GM21717 (cell line): ENCODE measurements around the gene TMEM11.
A peak's percentile ranks its signal among the peaks of the same experiment; 100 is the strongest.
"Not testable (repeated sequence)": the region's sequence is repeated elsewhere in the genome, so short reads cannot be mapped to it uniquely, and the experiment has no call there.

ENCODE experiments used
- ATAC-seq: cut with Tn5 transposase; IDR thresholded peaks from one replicate; pipeline ENCODE4 v1.9.1; 2021; ENCODE audit warnings: mild to moderate bottlenecking, moderate library complexity; ENCODE audit not compliant: unreplicated experiment

The TMEM11 gene

DNA sequence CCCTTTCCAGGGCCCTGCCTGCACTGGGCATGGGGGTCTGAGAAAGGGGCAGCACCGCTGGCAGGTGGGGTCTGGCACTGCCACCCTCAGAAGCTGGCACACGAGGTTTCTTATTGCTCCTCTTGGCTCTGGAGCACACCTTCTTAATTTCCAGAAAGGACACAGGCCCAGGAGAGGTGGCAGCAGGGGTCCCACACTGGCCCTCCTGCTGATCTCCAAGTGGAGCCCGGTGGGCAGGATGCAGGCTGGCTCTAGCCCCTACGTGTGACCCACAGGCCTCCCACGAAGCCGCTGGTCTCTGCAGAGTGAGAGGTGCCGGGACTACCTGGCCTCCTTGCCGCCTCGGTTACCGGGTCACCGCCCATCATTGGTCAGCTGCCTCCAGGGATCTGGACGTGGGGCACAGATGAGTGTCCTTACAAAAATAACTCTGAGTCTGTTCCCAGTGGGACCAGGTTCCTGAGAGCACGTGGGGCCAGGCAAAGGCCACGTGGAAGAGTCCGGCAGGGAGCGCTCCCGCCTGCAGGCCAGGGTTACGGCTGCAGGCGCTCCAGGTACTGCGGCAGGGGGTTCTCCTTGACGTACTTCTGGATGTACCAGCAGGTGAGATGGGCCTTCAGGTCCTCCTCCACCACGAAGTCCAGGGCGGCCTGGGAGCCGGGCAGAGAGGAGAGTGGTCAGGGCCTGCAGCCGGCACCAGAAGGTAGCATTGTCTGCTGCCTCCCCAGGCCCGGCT, 29.0 kb upstream of the TMEM11 start:
- ATAC-seq: no peak

DNA sequence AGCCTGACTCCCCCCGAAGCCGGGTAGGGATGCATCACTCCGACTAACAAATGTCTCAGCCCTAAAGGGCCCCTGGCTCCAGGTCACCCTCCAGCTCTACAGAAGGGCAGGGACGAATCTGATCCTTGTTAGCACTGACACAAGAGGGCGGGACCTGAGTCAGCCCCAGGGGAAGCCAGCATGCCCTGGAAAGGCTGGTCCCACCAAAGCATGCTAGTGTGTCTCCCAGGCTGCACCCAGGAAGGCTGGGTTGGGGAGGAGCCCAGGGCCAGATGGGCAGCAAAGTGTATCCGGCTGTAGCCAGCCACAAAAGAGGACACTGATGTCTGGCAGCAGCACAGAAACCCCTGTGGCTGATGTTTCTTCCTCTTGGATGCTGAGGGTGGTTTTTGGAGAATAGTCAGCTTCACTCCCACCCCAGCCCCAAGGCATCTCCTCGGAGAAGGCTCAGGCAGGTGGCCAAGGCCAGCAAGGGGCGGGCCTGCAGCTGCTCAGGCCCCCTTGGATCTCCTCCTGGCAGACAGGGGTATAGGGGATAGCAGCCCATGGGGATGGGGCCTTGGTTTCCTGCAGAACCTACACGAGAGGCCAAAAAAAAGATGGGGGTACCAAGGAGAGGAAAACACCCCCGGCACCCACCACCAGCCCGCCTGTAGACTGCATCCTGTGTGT, 28.2 kb upstream of the TMEM11 start:
- ATAC-seq: no peak

DNA sequence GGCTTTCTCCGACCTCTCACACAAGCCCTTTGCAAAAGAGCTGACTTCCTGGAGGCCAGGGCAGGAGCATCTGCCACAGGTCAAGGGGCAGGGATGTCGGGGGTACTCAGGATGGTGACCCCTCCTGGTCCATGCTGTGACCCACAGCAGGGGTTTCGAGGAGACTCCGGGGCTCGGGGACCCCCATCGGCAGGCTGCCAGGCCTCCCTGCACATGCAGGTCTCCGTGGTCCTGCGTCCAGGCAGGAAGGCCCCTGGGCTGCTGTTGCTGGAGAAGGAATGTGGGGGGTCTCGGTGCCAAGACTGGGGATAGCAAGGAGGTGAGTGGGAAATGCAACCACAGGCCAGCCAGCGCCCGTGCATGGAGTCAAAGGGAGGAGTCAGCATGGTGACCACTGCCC, 27.6 kb upstream of the TMEM11 start:
- ATAC-seq: no peak

DNA sequence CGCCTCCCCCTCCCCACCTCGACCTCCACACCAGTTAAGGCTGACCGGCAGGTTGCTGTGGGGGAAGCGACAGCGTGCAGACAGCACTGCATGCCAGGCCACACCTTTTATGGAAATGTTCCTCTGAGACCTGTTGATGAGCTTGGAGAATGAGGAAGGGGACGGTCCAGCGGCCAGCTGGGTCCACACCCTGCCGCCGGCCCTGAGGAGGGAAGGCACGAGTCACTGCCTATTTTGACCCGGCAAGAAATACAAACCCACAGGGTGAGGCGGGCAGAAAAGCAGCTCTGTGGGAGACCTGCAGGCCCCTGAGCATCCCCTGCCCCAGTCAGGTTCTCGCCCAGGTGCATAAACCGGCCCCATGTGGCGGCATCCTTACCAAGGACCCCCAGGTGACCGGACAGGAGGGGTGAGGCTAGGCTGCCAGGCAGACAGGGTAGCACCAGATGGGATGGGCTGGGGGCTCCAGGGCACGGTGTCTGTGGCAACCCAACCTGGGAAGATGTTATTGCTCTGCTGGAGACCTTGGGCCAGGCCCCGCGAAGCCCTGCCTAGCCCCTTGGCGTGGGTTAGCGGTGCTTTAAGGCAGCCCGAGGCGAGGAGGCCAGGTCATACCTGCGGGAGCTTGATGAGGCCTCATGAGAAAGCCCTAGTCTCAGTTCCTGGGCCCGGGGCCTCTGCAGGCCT, 26.6 kb upstream of the TMEM11 start:
- no peak for ATAC-seq

DNA sequence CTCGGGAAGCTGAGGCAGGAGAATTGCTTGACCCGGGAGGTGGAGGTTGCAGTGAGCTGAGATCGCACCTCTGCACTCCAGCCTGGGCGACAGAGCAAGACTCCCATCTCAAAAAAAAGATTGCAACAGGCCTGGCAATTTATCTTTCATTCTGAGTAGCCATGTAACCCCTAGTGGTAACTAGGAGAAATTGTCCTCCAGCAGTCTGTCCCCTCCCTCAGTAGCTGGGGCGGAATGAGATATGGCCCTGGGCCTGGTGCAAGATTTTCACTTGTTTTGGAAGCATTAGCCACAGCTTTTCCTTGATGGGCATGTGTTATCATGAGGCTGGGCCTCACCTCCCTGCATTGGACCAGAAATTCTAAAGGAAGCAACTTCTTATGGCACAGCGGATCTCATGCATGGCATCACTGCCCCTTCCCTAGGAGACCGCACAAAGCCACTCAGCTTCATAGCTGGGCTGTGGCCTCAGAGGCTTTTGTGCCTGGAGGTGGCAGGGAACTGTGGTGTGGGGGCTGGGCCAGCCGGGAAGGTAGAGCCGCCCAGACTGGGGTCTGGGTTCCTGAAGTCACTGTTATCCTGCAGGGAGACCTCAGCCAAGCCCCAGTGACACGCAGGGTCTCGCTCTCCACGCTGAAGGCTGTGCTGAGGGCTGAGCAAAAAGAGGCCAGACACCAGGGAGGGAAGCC, 25.9 kb upstream of the TMEM11 start:
- ATAC-seq: no peak

DNA sequence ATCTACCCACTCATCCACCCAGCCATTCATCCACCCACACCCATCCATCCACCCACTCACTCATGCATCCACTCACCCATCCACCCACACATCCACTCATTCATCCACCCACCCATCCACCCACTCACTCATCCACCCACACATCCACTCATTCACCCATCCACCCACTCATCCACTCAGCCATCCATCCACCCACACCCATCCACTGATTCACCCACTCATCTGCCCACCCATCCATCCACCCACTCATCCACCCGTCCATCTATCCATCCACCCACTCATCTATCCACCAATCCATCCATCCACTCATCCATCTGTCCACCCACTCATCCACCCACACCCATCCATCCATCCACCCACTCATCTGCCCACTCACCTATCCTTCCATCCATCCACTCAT, 22.0 kb upstream of the TMEM11 start:
- no peak for ATAC-seq

DNA sequence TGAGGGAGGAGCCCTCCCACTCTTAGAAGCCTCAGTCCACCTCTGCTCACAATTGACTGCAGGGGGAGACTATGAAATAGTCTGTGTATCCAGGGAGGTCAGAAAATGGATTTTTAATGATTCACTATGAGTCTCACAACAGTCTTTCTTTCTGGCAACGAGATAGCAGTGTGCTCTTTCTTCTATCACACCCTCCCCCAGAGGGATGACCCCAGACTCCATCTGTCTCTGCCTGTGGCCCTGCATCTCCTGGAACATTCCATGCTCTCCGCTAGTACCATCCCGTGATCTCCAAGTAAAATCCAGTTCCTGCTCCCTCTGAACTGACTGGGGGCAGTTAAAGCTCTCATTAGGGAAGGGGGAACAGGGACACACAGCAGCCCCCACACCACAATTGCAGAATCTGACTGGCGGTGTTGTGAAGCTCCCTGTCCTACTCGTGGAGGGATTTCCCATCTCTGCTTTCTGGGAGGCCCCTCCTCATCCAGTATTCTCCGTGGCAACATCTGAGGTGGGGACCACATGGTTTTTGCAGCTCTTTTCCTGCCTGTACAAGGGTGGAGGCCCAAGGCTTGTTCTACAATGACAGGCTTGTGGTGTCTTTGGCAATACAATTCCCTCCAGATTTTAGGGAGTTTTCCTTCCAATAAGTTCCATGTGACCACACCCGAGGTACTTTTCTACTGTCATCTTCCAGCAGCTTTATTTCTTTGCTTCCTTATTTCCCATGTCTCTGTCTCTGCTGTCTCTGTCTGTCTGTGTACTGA, 19.8 kb upstream of the TMEM11 start:
- ATAC-seq: no peak

DNA sequence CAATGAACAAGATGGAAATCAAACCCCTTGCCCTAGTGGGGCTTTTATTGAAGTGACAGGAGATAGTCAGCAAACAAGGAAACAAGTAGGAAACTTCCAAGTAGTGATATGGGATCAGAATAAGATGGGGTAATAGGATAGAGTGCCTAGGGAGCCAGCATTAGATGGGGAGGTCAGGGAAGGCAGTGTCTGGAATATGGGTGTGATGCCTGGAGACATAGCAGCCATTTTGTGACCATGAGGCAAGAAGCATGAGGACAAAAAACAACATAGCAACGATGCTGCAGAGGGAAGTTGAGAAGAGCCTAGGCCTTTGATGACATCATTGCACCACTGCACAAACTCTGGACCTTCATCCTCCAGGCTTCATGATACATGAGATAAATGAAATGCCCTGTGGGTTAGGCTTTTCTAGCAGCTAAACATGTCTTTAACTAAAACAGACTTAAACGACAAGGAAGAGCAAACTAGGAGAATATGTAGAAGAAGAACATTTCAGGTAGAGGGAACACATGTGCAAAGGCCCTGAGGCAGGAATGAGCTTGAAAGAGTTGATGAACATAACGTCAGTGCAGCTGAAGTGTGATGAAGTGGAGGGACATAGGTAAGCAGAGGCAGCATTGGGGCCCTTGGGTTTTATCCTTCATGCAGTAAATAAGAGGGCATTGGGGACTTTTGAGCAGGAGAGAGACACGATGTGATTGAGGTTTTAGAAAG, 18.2 kb upstream of the TMEM11 start:
- no peak for ATAC-seq

DNA sequence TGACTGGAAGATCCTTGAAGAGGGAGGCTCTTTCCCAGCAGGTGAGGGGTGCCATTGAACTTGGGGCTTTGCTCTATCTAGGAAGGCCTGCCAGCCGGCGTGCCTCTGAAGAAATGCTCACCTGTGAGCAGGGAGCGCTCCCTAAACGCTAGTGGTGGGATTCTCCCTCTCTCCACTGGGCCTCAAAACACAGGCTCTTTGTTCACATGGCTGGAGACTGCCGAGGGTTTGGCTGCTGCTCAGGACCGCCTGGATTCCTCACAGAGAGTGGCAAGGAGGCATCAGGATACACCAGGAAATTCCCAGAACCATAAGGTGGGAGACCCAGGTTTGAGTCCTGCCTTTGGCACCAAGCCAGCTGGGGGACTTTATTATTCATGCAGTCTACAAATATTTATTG, 17.6 kb upstream of the TMEM11 start:
- no peak for ATAC-seq

DNA sequence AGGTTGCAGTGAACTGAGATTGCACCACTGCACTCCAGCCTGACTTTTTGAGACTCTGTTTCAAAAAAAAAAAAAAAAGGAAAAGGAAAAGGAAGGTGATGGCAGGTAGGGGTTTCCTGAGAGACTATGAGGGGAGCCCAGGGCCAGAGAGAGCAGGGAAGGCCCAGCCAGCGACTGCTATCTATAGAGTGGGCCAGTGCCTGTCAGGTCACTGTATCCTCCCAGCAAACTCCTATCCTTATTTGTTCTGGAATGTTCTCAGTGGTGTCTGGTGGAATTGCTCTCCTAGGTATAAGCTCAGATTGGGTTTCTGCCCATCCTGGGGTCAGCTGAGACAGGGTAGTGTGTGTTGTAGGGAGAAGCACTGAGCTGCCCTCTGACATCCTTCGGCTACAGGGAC, 14.9 kb upstream of the TMEM11 start:
- ATAC-seq: no peak

DNA sequence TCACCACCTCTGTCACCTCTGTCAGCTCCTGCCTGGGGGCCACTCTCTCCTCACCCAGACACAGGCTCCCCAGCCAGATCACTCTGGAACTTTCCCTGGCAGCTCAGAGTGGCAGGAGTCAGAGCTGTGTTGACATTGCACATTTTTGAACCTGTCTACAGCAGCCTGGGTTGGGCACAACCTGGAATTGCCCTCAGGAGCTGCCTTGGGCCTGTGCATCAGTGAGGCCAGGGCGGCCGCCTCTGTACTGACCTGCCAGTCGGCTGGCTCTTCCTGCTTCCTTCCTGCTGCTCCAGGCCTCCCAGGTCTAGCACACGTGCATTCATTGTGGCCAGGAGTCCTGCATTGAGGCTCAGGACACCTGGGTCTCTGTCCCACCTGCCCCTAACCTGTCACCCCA, 14.2 kb upstream of the TMEM11 start:
- no peak for ATAC-seq

DNA sequence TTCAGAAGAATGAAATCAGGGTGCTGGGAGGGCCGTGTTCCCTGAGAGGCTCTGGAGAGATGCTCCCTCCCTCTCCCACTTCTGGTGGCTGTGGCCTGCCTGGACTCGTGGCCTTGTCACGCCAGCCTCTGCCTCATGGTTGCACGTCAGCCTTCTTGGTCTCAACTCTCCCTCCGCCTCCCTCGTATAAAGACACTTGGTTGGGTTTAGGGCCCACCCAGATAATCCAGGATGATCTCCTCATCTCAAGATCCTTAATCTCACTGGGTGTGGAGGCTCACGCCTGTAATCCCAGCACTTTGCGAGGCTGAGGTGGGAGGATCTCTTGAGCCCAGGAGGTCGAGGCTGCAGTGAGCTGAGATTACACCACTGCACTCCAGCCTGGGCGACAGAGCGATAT, 13.3 kb upstream of the TMEM11 start:
- ATAC-seq: not testable (repeated sequence)

DNA sequence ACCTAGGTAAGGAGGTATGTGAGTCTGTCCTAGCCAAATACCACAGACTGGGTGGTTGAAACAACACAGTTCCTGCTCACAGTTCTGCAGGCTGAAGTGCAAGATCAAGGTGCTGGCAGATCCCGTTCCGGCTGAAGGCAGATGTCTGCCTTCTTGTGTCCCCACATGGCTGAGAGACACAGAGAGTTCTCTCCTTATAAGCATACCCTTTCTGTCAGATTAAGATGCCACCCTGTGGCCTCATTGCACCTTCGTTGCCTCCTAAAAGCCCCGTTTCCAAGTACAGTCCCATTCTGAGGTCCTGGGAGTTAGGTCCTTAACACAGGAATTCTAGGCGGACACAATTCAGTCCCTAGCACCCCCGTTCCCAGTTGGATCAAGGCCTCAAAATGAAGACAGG, 9.1 kb upstream of the TMEM11 start:
- ATAC-seq: no peak

DNA sequence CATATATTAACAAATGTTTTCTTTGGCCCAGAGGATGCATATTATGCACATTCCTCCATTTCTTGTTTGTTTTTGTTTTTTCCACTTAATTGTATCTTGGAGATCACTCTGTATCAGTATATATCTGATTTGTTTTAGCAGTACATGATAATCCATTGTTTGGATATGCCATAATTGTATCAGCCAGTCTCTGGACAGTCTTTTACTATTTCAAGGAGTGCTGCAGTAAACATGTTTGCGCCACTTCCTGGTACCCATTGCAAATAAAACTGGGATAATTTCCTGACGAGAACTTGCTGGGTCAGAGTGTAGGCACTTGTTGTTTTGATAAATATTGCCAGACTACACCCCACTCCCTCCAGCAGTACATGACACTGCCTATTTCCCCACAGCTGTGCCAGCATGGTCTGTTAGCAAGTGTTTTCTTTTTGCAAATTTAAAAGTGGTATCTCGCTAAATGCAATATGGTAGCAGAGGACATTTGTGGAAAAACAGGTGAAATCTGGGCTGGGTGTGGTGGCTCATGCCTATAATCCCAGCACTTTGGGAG, 4.9 kb upstream of the TMEM11 start:
- ATAC-seq: no peak

DNA sequence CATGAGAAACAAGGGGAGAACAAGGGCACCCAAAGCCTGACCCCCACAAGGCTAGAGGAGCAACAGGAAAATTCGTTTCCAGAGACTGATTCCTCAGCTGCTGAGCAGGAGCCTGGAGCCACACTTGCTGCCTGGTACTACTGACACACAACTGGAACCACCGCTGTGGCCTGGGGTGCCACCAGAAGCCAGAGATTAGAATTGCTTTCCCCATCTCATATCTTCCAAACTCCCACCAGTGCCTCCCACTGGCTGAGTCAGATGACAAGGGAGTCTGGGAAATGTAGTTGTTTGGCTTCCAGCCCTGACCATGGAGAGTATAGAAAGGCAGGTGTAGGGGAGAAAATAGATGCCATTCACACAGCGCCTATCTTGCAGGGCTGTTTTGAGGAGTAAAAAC, 4.1 kb upstream of the TMEM11 start:
- ATAC-seq: no peak

DNA sequence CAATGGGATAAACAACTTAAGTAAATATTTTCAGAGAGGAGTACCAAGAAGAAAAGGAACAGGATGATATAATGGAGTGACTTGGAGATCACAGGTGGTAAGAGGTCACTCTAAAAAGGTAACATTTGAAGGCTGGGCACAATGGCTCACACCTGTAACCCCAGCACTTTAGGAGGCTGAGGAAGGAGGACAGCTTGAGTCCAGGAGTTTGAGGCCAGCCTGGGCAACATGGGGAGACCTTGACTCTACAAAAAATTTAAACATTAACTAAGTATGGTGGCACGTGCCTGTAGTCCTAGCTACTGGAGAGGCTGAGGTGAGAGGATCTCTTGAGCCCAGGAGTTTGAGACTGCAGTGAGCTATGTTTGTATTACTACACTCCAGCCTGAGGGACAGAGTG, 3.4 kb upstream of the TMEM11 start:
- ATAC-seq: no peak

DNA sequence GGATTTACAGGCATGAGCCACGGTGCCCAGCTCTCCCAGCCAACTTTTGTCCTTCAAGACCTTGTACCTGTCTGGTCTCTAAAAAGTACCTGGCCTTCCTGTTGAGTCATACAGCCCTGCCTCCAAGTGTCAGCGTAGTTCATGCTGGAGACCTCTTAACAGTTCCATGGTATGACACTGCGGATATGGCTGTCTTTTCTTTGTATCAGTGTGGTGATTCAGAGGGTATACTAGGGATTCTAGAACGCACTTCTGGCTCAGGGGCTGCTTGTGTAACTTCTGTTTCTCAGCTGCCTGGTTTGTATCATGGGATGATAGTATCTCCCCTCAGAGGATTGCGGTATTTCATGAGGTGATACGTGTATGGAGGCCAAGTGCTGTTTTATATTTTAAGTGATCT, 2.0 kb upstream of the TMEM11 start:
- ATAC-seq: no peak

DNA sequence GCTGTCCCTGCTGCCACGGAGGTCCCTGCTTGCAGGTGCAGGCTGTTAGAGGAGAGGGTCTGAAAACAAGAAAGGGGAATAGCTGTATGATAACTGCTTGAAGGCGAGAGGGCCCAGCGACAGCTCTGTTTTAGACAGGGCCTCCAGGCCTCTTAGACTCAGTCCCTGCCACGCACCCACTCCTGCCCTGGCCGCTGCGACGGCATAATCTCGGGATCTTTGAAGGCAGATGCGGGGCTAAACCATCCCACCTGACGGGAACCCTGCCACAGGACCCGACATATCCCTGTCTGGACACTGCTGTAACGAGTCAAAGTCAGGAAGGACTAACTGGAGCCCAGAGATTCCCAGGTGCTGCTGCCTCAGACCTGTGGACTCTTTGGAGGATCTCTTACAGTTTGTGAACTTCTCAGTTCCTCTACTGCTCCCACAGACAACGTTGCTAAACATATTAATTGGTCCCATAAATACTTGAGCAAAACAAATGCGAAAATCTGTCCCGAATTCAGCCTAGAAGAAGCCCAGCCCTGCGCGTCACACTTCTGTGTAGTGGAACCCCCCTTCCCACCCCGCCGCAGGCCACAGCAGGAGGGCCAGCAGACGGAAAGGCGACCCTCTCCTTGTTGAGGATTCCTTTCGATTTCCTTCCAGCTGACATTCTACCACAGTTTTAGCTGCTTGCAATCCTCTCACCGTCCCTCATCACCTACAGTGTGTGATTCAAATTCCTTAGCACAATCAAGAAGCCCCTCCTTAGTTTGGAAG, 998 bp upstream of the TMEM11 start:
- peak; percentile 11 for ATAC-seq

DNA sequence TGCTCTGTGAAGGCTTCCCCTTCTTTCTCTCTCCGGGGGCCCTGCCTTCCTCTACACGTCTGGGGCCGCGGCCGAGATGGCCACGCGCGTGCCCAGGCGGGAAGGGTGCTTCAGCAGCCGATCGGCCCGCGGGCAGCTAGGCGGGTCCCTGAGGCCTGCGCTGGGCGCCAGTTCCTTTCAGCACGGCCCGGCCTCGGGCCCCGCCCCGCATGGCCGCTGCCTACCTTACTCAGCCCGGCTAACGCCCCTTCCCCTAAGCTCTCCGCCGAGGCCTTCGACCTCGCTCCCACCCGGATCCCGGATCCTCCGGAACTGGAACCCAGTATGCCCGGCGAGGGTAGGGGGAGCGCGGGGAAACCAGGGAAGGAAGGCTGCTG, 335 bp downstream of the TMEM11 start:
- peak; percentile 27 for ATAC-seq
